HepG2 (cell line): ENCODE measurements around the gene RAB42. TPM values are rescaled to one million over a fixed set of nuclear protein-coding genes. Genes with fewer than 3 reads are reported as not detected.

Source experiments
- CENPX ChIP-seq: sonication (generic); formaldehyde crosslinking; IDR thresholded peaks from 2 replicates; pipeline ENCODE4 v1.9.0; 2021; ENCODE audit warnings: mild to moderate bottlenecking, missing genetic modification reagents, moderate library complexity
- DNMT3B ChIP-seq: conservative IDR thresholded peaks from 2 replicates; pipeline ENCODE4 v1.6.1; 2016; ENCODE audit warnings: missing biosample characterization, control low read depth
- DR1 ChIP-seq: sonication (generic); formaldehyde crosslinking; IDR thresholded peaks from 2 replicates; pipeline ENCODE4 v1.8.0; 2021; ENCODE audit warnings: mild to moderate bottlenecking, missing genetic modification reagents, inconsistent platforms
- EEA1 ChIP-seq: sonication (generic); formaldehyde crosslinking; IDR thresholded peaks from 2 replicates; pipeline ENCODE4 v1.5.1; 2020; ENCODE audit warnings: mild to moderate bottlenecking, missing genetic modification reagents, borderline replicate concordance
- KLF16 ChIP-seq, 2 experiments: sonication (generic) in 1 of 2; formaldehyde crosslinking in 1 of 2; IDR thresholded peaks; 2 replicates each; pipeline versions ENCODE4 v1.6.1 to v1.8.0; 2016 to 2023; ENCODE audit warnings: missing genetic modification reagents in 2 of 2, missing compliant biosample characterization in 1 of 2
- LCORL ChIP-seq, 2 experiments: fragments of 450-650 bp in 1 of 2; sonication (generic) in 1 of 2; formaldehyde crosslinking in 1 of 2; IDR thresholded peaks; 2 replicates each; pipeline versions ENCODE4 v1.5.0 to v1.6.1; 2017 to 2020; ENCODE audit warnings: antibody characterized with exemption in 1 of 2, missing genetic modification reagents in 1 of 2
- MIXL1 ChIP-seq: IDR thresholded peaks from 2 replicates; pipeline ENCODE4 v1.6.1; 2016
- SOX6 ChIP-seq, 2 experiments: fragments of 450-650 bp in 1 of 2; sonication (generic) in 1 of 2; formaldehyde crosslinking in 1 of 2; IDR thresholded peaks; 2 replicates each; pipeline versions ENCODE4 v1.4.0 to v1.6.1; 2017 to 2020; ENCODE audit warnings: antibody characterized with exemption in 1 of 2, mild to moderate bottlenecking in 1 of 2, missing genetic modification reagents in 1 of 2
- TBP ChIP-seq: sonication (generic); formaldehyde crosslinking; IDR thresholded peaks from 2 replicates; pipeline ENCODE4 v1.5.0; 2020; ENCODE audit warnings: missing genetic modification reagents
- ZNF263 ChIP-seq: sonication (generic); formaldehyde crosslinking; IDR thresholded peaks from 2 replicates; pipeline ENCODE4 v1.4.0; 2020; ENCODE audit warnings: missing genetic modification reagents
- ZNF282 ChIP-seq: fragments of 450-650 bp; IDR thresholded peaks from 2 replicates; pipeline ENCODE4 v1.6.1; 2018; ENCODE audit not compliant: partially characterized antibody
- ZNF292 ChIP-seq: sonication (generic); formaldehyde crosslinking; IDR thresholded peaks from 2 replicates; pipeline ENCODE4 v1.8.1; 2022; ENCODE audit warnings: mild to moderate bottlenecking, low read depth, missing genetic modification reagents, borderline replicate concordance
- ZNF460 ChIP-seq: sonication (generic); formaldehyde crosslinking; IDR thresholded peaks from 2 replicates; pipeline ENCODE4 v1.5.1; 2020; ENCODE audit warnings: missing genetic modification reagents, mild to moderate bottlenecking, borderline replicate concordance
- ZNF7 ChIP-seq: IDR thresholded peaks from 2 replicates; pipeline ENCODE4 v1.6.1; 2016; ENCODE audit warnings: missing biosample characterization, missing genetic modification reagents
- ZNF781 ChIP-seq: sonication (generic); formaldehyde crosslinking; IDR thresholded peaks from 2 replicates; pipeline ENCODE4 v1.5.1; 2020; ENCODE audit warnings: borderline replicate concordance, mild to moderate bottlenecking, missing genetic modification reagents; ENCODE audit errors: not compliant biosample characterization
- ZSCAN30 ChIP-seq: sonication (generic); formaldehyde crosslinking; IDR thresholded peaks from 2 replicates; pipeline ENCODE4 v1.5.0; 2020; ENCODE audit warnings: mild to moderate bottlenecking, missing genetic modification reagents
- polyA plus RNA-seq, 8 experiments: library from polyadenylated mRNA; depleted of rRNA in 3 of 8; stranded (reverse) in 7 of 8; unstranded in 1 of 8; fragments of >200 nt; fragmentation: Illumina TruSeq in 4 of 8; extraction: Trizol in 4 of 8; gene quantifications; 2 replicates each; pipeline versions ENCODE4 v1.2.1 to v1.2.3, GENCODE V29; 2011 to 2016; ENCODE audit warnings: low read depth in 4 of 8, missing spikeins in 1 of 8, mixed read lengths in 1 of 8; ENCODE audit not compliant: insufficient read depth in 1 of 8
- total RNA-seq, 5 experiments: library from RNA; depleted of rRNA; stranded (reverse); fragments of >200 nt; fragmentation: Illumina TruSeq; extraction: Trizol; gene quantifications; 2 replicates each; pipeline ENCODE4 v1.2.3, GENCODE V29; 2016; ENCODE audit warnings: low read depth in 1 of 5
- TF ChIP-seq, protein P1 (sequence below): sonication (generic); formaldehyde crosslinking; IDR thresholded peaks from 2 replicates; pipeline ENCODE4 v1.4.0; 2020; ENCODE audit warnings: missing genetic modification reagents
- TF ChIP-seq, protein P2 (sequence below): sonication (generic); formaldehyde crosslinking; IDR thresholded peaks from 2 replicates; pipeline ENCODE4 v1.9.0; 2022; ENCODE audit warnings: missing genetic modification reagents, mild to moderate bottlenecking, borderline replicate concordance

The RAB42 gene
- total and polyA plus RNA-seq, 2 of the 13 experiments (the other 11 are each of a cell fraction or from before 2014, with no cell fraction given), result 10.4 to 166 TPM

DNA sequence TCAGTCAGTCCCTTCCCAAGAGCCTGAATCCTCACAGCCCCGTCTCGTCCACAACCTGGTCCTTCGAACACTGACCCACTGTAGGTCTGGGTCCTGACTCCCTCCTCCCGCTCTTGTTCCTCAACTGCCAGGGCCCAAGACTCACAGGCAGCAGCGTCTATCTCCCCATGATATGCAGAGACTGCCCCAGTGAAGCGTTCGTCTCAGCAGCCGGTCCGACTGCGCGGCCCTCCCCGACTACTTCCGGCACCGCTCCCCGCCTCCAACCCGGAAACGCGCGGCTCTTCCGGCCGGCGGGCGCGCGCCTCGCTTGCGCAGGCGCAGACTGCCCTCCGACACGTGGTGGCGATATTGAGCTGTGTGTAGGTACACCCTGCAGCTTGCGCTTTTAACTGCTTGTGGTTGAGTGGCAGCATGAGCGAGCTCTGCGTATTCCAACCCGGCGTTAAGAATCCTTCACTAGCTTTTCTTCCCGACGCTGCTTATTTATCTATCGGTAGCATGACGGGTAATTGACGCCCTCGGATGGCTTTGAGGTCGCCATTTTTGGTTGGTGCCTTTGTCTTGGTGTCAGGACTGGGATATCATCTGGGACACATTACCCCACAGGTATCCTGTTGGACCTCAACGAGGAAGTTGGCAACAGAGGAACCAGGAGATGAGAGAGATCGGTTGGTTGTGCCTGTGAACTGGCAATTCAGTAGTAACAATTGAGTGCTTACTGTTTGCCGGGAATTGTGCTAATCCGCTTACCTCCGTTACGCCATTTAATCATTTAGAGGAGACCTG lies 51.0 kb downstream of the RAB42 start, which contains the start of gene TAF12 (continued):
- no peak; the same call in 1 of the 2 replicates for TF ChIP-seq ZNF292
- TF ChIP-seq ZNF7 (CRISPR knock-in tag), result no peak
- peak; percentile 55 for TF ChIP-seq ZNF781
- no peak for TF ChIP-seq EEA1
- no peak for TF ChIP-seq SOX6 (IDR thresholded peaks at IDR 0.05)
- peak; percentile 55; the same call in 1 of the 2 replicates for TF ChIP-seq SOX6 (CRISPR knock-in tag; IDR thresholded peaks at IDR 0.05)
- 0 out of 2 replicates have a peak, but pooled peaks have one; percentile 26 for TF ChIP-seq ZNF263
- peak; percentile 81; the same call in 1 of the 2 replicates for TF ChIP-seq ZSCAN30 (CRISPR knock-in tag)
- no peak for TF ChIP-seq LCORL (IDR thresholded peaks at IDR 0.05)
- TF ChIP-seq LCORL (CRISPR knock-in tag; IDR thresholded peaks at IDR 0.05), result no peak
- peak; percentile 66; the same call in 1 of the 2 replicates for TF ChIP-seq DR1 (CRISPR knock-in tag)
- no peak for TF ChIP-seq TBP (CRISPR knock-in tag)
- peak in 1 of 2 experiments; percentile 82; a peak in 2 of 4 replicates for TF ChIP-seq KLF16 (CRISPR knock-in tag; IDR thresholded peaks at IDR 0.05)
- TF ChIP-seq MIXL1 (CRISPR knock-in tag), result peak; percentile 50; the same call in 1 of the 2 replicates
- no peak for TF ChIP-seq ZNF460
- TF ChIP-seq, protein P1, sequence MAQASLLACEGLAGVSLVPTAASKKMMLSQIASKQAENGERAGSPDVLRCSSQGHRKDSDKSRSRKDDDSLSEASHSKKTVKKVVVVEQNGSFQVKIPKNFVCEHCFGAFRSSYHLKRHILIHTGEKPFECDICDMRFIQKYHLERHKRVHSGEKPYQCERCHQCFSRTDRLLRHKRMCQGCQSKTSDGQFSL (CRISPR knock-in tag), result 0 out of 2 replicates have a peak, but pooled peaks have one; percentile 44
- TF ChIP-seq, protein P2, sequence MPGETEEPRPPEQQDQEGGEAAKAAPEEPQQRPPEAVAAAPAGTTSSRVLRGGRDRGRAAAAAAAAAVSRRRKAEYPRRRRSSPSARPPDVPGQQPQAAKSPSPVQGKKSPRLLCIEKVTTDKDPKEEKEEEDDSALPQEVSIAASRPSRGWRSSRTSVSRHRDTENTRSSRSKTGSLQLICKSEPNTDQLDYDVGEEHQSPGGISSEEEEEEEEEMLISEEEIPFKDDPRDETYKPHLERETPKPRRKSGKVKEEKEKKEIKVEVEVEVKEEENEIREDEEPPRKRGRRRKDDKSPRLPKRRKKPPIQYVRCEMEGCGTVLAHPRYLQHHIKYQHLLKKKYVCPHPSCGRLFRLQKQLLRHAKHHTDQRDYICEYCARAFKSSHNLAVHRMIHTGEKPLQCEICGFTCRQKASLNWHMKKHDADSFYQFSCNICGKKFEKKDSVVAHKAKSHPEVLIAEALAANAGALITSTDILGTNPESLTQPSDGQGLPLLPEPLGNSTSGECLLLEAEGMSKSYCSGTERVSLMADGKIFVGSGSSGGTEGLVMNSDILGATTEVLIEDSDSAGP, result peak; percentile 94
- TF ChIP-seq ZNF282, result no peak
- TF ChIP-seq CENPX, result no peak
- peak; percentile 86 for TF ChIP-seq DNMT3B
- TF ChIP-seq, all 625 proteins: peak for 347
